Ramos (cell line): ENCODE measurements around the gene VPS13D.

Experiments
- in situ Hi-C: fragments of 300-500 bp; cut with MboI; formaldehyde crosslinking; loops from one replicate; pipeline ENCODE4 v1.14.3; 2022; ENCODE audit warnings: low sequenced_read_pairs; ENCODE audit not compliant: unreplicated experiment

Gene VPS13D

GRCh38 chr1:12279728-12280464 is 50.1 kb downstream of the VPS13D start:
- in situ Hi-C loops: no loop called here

GRCh38 chr1:12282142-12282541 is 52.3 kb downstream of the VPS13D start:
- in situ Hi-C loops: no loop called here

- in situ Hi-C loops: no loop called here
Measured at GRCh38 chr1:12284486-12284885, 54.7 kb downstream of the VPS13D start.

- in situ Hi-C loops: no loop called here
Measured at GRCh38 chr1:12285496-12286143, 55.8 kb downstream of the VPS13D start.

- in situ Hi-C loops: no loop called here
Measured at GRCh38 chr1:12287869-12288268, 58.0 kb downstream of the VPS13D start.

GRCh38 chr1:12290828-12291227 is 61.0 kb downstream of the VPS13D start:
- in situ Hi-C loops: no loop called here

- in situ Hi-C loops: no loop called here
Measured at GRCh38 chr1:12293416-12293815, 63.6 kb downstream of the VPS13D start.

- in situ Hi-C loops: no loop called here
Measured at GRCh38 chr1:12294076-12294475, 64.2 kb downstream of the VPS13D start.

GRCh38 chr1:12296016-12296415 is 66.2 kb downstream of the VPS13D start:
- in situ Hi-C loops: no loop called here

- in situ Hi-C loops: no loop called here
Measured at GRCh38 chr1:12296623-12297022, 66.8 kb downstream of the VPS13D start.

GRCh38 chr1:12300706-12301105 is 70.9 kb downstream of the VPS13D start:
- in situ Hi-C loops: loop anchor here (25.0 kb wide), 1 partner anchor 312 kb away; the partner anchor contains the start of gene DHRS3

GRCh38 chr1:12301518-12302237 is 71.8 kb downstream of the VPS13D start:
- in situ Hi-C loops: loop anchor here (25.0 kb wide), 1 partner anchor 311 kb away; the partner anchor contains the start of gene DHRS3

- in situ Hi-C loops: loop anchor here (25.0 kb wide), 1 partner anchor 309 kb away; the partner anchor contains the start of gene DHRS3
Measured at GRCh38 chr1:12302798-12303447, 73.1 kb downstream of the VPS13D start.

GRCh38 chr1:12305377-12305776 is 75.5 kb downstream of the VPS13D start:
- in situ Hi-C loops: loop anchor here (25.0 kb wide), 1 partner anchor 307 kb away; the partner anchor contains the start of gene DHRS3

- in situ Hi-C loops: loop anchor here (25.0 kb wide), 1 partner anchor 302 kb away; the partner anchor contains the start of gene DHRS3
Measured at GRCh38 chr1:12309783-12310742, 80.2 kb downstream of the VPS13D start.

- in situ Hi-C loops: loop anchor here (25.0 kb wide), 1 partner anchor 298 kb away; the partner anchor contains the start of gene DHRS3
Measured at GRCh38 chr1:12314333-12314903, 84.6 kb downstream of the VPS13D start.

- in situ Hi-C loops: loop anchor here (25.0 kb wide), 1 partner anchor 297 kb away; the partner anchor contains the start of gene DHRS3
Measured at GRCh38 chr1:12315146-12315545, 85.3 kb downstream of the VPS13D start.

- in situ Hi-C loops: loop anchor here (25.0 kb wide), 1 partner anchor 296 kb away; the partner anchor contains the start of gene DHRS3
Measured at GRCh38 chr1:12316331-12316730, 86.5 kb downstream of the VPS13D start.
